HG03175 (cell line): Measurements from ENCODE around the gene ARL8A.
A peak's percentile ranks its signal among the peaks of the same experiment; 100 is the strongest.
"Not testable (repeated sequence)": the region's sequence is repeated elsewhere in the genome, so short reads cannot be mapped to it uniquely, and the experiment has no call there.

ENCODE experiments used
- ATAC-seq: cut with Tn5 transposase; IDR thresholded peaks from one replicate; pipeline ENCODE4 v1.9.1; 2021; ENCODE audit warnings: mild to moderate bottlenecking, moderate library complexity; ENCODE audit not compliant: unreplicated experiment

Gene ARL8A

DNA sequence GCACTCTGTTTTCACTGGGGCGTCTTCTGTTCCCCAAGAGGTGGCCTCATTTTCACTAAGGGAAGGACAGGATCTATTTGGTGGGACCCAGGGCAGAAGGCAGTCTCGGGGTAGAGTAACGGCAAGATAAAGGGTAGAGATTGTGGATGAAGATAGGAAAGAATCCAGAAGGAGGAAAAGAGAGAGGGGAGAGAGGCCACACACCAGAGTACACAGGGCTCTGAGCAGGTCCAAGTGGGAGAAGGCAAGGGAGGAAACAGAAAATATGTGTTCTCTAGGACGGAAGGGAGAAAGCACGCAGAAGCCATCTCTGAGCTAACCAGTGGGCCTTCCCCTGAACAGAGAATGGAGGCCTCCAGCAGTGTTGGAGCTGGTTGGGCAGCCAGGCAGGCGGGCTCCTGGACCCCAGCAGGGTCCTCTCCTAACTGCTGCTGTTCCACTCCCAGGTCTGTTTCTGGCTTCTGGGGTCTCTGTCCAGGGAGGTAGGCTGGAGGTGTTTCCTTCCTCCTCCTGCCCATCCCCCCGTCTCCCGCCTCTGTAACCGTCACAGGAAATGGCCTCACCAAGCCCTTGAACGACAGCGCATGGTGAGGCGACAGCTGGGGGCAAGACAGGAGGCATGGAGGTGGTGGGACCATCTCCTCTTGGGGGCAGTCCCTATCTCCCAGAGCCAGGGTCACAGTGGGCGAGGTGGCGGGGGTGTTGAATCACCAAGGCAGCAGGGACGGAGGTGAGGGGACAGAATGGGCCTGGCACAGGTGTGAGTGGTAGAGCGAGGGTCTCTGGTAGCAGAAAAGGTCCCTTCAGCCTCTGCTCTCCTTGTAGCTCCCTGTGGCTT is 15.2 kb upstream of the ARL8A start:
- no peak for ATAC-seq

GRCh38 chr1:202158810-202159533 is 14.4 kb upstream of the ARL8A start:
- ATAC-seq = no peak

DNA sequence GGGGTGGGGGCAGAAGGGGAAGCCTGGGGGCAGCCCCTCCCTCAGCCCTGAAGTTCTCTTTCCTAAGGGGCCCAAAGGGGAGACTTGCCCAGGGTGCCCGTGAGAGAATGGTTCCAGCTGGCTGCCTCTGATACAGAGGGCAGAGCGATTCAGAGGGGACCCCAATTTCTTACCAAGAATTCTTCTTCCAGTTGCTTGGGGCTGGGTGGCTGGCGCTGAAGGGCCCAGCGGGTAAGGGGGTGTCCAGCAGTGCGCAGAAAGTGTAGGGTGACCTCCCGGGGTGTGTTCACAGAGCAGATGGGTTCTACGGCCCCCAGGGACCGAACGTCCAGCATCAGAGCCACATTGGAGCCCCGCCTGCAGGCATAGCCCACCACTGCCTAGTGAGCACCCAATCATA is 13.4 kb upstream of the ARL8A start:
- ATAC-seq = no peak

GRCh38 chr1:202156590-202156989 is 12.1 kb upstream of the ARL8A start:
- ATAC-seq = no peak

GRCh38 chr1:202155478-202156021 is 11.0 kb upstream of the ARL8A start:
- no peak for ATAC-seq

GRCh38 chr1:202154766-202155477 is 10.4 kb upstream of the ARL8A start:
- ATAC-seq = no peak

- ATAC-seq = no peak
Measured at GRCh38 chr1:202154148-202154765, 9.7 kb upstream of the ARL8A start.

GRCh38 chr1:202153284-202153683 is 8.7 kb upstream of the ARL8A start:
- no peak for ATAC-seq

GRCh38 chr1:202152399-202152798 is 7.9 kb upstream of the ARL8A start:
- no peak for ATAC-seq

GRCh38 chr1:202151045-202151444 is 6.5 kb upstream of the ARL8A start:
- ATAC-seq = no peak

DNA sequence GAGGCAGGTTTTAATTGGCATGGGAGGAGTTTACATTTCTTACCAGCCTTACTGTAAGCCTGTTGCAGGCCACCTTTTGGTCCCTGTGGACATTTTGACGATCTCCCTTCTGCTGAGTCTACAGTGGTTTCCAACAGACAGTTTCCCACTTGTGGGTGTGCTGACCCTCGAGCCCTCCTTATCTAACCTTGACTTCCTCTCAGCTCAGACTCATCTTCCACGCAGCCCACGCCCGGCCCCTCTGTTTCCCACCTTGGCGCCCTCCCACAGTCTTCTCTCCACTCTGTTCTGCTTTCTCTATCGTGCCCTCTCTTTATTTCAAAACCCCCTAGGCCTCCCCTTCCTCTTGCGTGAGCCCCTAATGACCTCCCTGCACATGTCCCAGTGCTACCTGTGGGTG is 6.1 kb upstream of the ARL8A start:
- no peak for ATAC-seq

DNA sequence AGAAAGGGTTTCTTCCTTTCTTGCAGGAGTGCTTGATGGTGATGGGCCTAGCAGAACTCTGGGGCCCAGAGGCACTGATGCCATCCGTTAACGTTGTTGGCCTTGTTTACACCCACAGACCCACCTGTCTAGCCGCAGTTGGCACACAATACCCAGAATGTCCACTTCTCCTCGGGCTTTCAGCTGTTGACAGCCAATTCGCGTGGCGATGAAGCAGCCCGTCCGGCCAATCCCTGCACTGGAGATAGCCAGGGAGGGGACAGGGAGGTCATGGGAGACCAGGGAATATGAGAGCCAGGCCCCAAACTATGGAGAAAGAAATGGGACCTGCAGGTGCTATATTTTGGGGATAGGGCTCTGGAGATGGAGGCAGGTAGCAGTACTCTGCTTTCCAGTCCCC is 5.7 kb upstream of the ARL8A start:
- ATAC-seq = no peak

- no peak for ATAC-seq
Measured at GRCh38 chr1:202149566-202149965, 5.0 kb upstream of the ARL8A start.

- ATAC-seq = no peak
Measured at GRCh38 chr1:202148391-202148790, 3.9 kb upstream of the ARL8A start.

GRCh38 chr1:202146993-202147392 is 2.5 kb upstream of the ARL8A start:
- no peak for ATAC-seq

- no peak for ATAC-seq
Measured at GRCh38 chr1:202146279-202146678, 1.7 kb upstream of the ARL8A start.

DNA sequence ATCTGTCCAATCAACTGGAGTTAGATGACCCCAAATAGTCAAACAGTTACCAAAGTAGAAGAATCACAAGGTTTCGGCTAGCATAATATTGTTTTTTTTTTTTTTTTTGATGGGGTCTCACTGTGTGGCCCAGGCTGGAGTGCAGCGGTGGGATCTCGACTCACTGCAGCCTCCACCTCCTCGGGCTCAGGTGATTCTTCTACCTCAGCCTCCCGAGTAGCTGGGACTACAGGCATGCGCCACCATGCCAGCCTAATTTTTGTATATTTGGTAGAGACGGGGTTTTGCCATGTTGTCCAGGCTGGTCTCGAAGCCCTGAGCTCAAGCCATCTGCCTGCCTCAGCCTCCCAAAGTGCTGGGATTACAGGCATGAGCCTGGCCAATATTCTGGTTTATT is 1.2 kb upstream of the ARL8A start:
- not testable (repeated sequence) for ATAC-seq

DNA sequence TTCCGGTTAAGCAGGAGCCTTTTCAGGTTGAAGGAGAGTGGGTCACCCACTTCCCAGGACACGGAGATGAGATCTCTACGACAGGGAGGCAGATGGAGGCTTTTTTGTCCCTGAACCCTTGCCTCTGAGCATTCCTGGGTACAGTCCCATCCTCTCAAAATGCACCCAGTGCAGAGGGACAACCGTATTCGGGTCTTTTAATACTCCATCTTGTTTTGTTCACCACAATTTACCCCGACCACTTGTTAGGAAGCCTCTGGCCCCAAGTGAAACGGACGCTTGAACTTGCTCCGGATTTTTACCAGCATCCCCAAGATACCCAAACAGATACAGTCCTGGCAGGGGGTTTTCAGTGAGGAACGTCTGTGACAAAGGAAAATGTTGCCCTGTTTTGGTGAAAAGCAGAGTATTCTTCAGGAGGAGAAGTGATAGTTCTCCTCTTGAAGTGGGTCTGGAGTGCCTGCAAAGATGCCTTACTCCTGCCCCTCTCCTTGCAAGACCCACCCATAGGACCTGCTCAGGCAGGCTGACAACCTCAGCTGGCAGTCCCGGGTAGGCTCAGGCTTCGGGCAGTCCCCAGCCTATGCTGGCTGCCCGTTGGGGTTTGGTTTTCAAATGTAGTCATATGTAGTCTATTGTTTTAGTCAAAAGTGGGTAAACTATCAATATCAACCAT is 669 bp upstream of the ARL8A start:
- ATAC-seq = no peak

DNA sequence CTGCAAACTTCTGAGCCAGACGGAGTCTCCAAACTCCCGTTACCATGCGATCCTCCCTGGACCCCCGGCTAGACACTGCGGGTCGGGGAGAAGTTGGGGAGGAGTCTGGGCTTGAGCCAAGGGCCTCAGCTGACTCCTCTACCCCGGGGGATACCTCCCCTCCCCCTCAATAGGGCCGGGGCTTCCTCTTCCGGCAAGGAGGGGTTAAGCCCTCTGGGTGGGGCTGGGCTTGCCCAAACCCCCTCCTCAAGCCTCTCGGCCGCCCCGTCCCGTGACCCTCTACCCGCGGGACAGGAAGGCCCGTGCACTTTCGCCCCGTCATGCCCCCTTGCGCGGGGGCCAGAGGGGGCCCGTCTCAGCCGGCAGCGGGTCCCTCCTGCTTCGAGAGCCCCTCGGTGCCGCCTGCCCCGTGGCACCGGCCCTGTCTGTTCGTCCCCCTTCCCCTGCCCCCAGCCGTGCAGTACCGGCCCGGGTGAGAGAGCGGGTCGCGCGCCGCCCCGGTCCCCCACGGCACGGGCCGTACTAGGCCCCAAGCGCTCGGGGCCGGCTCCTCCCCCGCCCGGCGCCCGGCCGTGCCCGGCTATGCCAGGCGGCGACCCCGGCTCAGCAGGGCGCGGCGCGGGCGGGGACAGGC is 652 bp downstream of the ARL8A start:
- peak; percentile 41 for ATAC-seq
